OCI-LY7 (cell line): ENCODE measurements around the gene PKHD1.

Experiments
- CTCF ChIP-seq: fragments of 200-600 bp; sonication (generic); conservative IDR thresholded peaks from 2 replicates; pipeline ENCODE4 v1.5.1; 2014; ENCODE audit warnings: mild to moderate bottlenecking, antibody characterized with exemption, low read length, moderate library complexity, mixed read lengths
- EZH2phosphoT487 ChIP-seq: fragments of 200-600 bp; sonication (generic); IDR thresholded peaks from 2 replicates; pipeline ENCODE4 v1.6.1; 2018; ENCODE audit warnings: low read depth, borderline replicate concordance, mild to moderate bottlenecking, mixed run types, antibody characterized with exemption, low read length, moderate library complexity, mixed read lengths

GRCh38 chr6:52059821-52060220 is 27.6 kb downstream of the PKHD1 start:
- TF ChIP-seq CTCF, result no peak
- no peak for TF ChIP-seq EZH2phosphoT487
